ENCODE measurements around the gene KDM4C. TPM values are rescaled to one million over a fixed set of nuclear protein-coding genes. Genes with fewer than 3 reads are reported as not detected.

Gene KDM4C
- total RNA-seq, 2 donors from 2014 or later = 26.1 to 47.8 TPM

GRCh38 chr9:6855860-6856259 is 98.1 kb downstream of the KDM4C start:
- Histone ChIP-seq H3K4me1 (ENCODE audit: control insufficient read depth in 1 of 2, low read depth in 2 of 2) (peaks cover 0 to 7% of the 10 kb centered on the region in 2 donors), H3K36me3 (no peaks in the 10 kb centered on the region), H3K27me3 (replicated peaks; ENCODE audit: insufficient read depth) (no peaks in the 10 kb centered on the region), H3K9me3 (no peaks in the 10 kb centered on the region), H3K27ac (no peak overlapping the region), H3K4me3 (no peak overlapping the region)
- no peak for TF ChIP-seq CTCF (IDR thresholded peaks at IDR 0.05)
- no peak for DNase-seq (ENCODE audit: low spot score)
- no peak for ATAC-seq (ENCODE audit: insufficient number of reproducible peaks, low FRiP score, low read depth)

- H3K9me3 ChIP-seq = peaks cover 9% of the 10 kb centered on the region
- H3K36me3 ChIP-seq = no peaks in the 10 kb centered on the region
- DNase-seq (ENCODE audit: low spot score) (no peak), ATAC-seq (ENCODE audit: insufficient number of reproducible peaks, low FRiP score, low read depth) (no peak)
- H3K4me1 ChIP-seq (ENCODE audit: control insufficient read depth in 1 of 2, low read depth in 2 of 2) = peaks cover 0 to 3% of the 10 kb centered on the region in 2 donors
- H3K27me3 ChIP-seq (replicated peaks; ENCODE audit: insufficient read depth) = no peaks in the 10 kb centered on the region
- H3K27ac ChIP-seq = no peak overlapping the region
- TF ChIP-seq CTCF (IDR thresholded peaks at IDR 0.05) = no peak
- no peak overlapping the region for H3K4me3 ChIP-seq
Observed at GRCh38 chr9:6864102-6864501, 106.3 kb downstream of the KDM4C start.

- Histone ChIP-seq H3K36me3 (no peaks in the 10 kb centered on the region), H3K27me3 (replicated peaks; ENCODE audit: insufficient read depth) (no peaks in the 10 kb centered on the region), H3K4me3 (no peak overlapping the region), H3K4me1 (ENCODE audit: control insufficient read depth in 1 of 2, low read depth in 2 of 2) (peaks cover 6 to 17% of the 10 kb centered on the region in 2 donors), H3K27ac (no peak overlapping the region), H3K9me3 (peaks cover under 1% of the 10 kb centered on the region)
- no peak for TF ChIP-seq CTCF (IDR thresholded peaks at IDR 0.05)
- no peak for DNase-seq (ENCODE audit: low spot score)
- ATAC-seq (ENCODE audit: insufficient number of reproducible peaks, low FRiP score, low read depth) = no peak
Observed at GRCh38 chr9:6869081-6869948, 111.5 kb downstream of the KDM4C start.

GRCh38 chr9:6870149-6870548 is 112.4 kb downstream of the KDM4C start:
- no peak for DNase-seq (ENCODE audit: low spot score)
- no peak for ATAC-seq (ENCODE audit: insufficient number of reproducible peaks, low FRiP score, low read depth)
- Histone ChIP-seq H3K27ac (no peak overlapping the region), H3K4me3 (no peak overlapping the region), H3K27me3 (replicated peaks; ENCODE audit: insufficient read depth) (no peaks in the 10 kb centered on the region), H3K36me3 (no peaks in the 10 kb centered on the region), H3K9me3 (no peaks in the 10 kb centered on the region), H3K4me1 (ENCODE audit: control insufficient read depth in 1 of 2, low read depth in 2 of 2) (peaks cover 6 to 17% of the 10 kb centered on the region in 2 donors)
- TF ChIP-seq CTCF (IDR thresholded peaks at IDR 0.05) = no peak

GRCh38 chr9:6870650-6871477 is 113.1 kb downstream of the KDM4C start:
- DNase-seq (ENCODE audit: low spot score) (no peak), ATAC-seq (ENCODE audit: insufficient number of reproducible peaks, low FRiP score, low read depth) (no peak)
- Histone ChIP-seq H3K27ac (no peak overlapping the region), H3K4me1 (ENCODE audit: control insufficient read depth in 1 of 2, low read depth in 2 of 2) (peaks cover 6 to 17% of the 10 kb centered on the region in 2 donors), H3K27me3 (replicated peaks; ENCODE audit: insufficient read depth) (no peaks in the 10 kb centered on the region), H3K36me3 (no peaks in the 10 kb centered on the region), H3K4me3 (no peak overlapping the region), H3K9me3 (no peaks in the 10 kb centered on the region)
- no peak for TF ChIP-seq CTCF (IDR thresholded peaks at IDR 0.05)

All from thoracic aorta (tissue), 2 donors.